Activated CD4-positive, CD25-positive, alpha-beta regulatory T cell treated with anti-CD3 and anti-CD28 coated beads, Interleukin-2, amount 50 U/mL, for 72 hours (primary cell): ENCODE measurements around the gene SLC5A10.
"Not testable (repeated sequence)": the region's sequence is repeated elsewhere in the genome, so short reads cannot be mapped to it uniquely, and the experiment has no call there.

Experiments used
- DNase-seq: peaks from one replicate; pipeline ENCODE4 v3.0.0; 2021

The SLC5A10 gene

DNA sequence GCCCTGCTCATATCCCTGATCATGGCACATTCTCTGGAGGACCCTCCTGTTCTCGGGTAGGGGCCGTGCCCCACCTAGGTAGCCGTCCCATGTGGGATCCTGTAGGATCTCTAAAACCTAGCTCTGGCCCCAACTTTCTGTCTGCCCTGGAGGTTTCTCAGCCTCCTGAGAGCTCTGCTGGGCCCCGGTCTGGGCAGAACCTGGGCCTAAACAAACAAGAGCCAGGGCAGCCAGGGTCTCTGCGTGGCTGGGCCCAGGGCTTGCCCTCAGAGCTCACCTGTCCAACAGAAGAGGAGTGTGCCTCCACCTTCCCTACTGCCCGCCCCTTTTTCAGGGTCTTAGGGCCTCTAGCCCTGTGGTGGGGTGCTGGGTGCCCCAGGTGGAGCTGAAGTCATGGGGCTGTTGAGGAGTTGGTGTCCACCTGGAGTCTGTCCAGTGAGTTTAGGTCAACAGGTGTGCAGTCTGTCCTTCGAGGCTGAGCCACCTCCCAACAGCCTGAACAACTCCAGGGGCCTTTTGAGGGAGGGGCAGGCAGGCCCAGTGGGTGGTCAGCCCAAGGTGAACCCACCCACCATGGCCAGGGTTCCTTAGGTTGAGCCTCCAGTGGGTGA, 69.2 kb downstream of the SLC5A10 start:
- DNase-seq, result not testable (repeated sequence)

DNA sequence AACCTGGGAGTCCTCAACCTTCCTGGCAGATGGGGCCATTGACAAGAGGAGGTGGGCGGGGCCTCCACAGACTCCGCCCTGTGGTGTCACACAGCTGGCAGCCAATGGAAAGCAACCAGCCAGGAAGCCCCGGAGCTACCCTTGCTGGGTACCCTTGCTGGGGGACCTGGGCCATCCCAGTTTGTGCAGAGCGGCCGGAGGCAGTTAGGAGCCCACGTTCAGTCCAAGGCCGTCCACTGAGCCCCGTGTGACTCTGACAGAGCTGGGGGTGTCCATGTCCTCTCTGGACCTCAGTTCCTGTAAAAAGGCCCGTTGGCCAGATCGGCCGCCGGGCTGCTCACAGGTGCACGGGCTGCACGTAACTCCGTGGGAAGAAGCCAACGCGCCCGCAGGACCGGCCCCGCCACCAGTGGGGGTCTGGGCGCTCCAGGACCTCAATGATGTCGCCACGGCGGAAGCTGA, 69.7 kb downstream of the SLC5A10 start:
- DNase-seq, result peak; percentile 70

DNA sequence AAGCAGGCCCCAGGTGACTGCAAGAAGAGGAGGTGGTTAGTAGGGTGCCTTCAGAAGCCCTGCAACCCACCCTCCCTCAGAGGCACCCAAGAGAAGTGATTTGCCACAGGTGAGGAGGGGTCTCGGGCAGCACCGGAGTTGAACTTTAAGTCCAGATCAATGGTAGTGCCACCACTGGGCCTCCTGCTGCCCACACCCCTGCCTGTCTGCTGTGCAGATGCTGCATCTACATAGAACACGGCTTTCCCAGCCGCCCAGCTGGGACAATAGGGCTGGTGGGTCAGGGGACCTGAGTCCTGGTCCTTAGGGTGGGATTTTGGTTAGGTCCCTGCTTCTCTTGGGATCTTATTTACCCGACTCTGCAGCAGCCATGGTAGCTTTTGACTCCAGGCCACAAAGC, 70.2 kb downstream of the SLC5A10 start:
- no peak for DNase-seq

DNA sequence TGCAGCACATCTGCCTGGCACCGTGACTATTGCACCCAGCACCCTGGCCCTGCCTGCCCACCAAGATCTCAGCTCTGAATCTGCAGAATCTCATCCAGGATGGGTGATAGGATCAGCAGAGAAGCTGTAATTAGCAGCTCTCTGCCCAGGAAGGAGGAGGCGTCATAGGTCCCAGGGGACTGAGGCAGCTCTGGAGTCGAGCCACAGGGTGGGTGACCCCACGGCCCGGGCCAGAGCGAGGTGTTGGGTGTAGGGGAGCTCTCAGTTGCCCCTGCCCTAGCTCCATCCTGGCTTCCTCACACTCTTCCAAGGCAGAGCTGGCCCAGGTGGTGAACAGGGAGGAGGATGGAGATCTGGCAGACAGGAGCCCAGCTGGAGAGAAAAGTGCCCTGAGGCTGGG, 70.8 kb downstream of the SLC5A10 start:
- no peak for DNase-seq

DNA sequence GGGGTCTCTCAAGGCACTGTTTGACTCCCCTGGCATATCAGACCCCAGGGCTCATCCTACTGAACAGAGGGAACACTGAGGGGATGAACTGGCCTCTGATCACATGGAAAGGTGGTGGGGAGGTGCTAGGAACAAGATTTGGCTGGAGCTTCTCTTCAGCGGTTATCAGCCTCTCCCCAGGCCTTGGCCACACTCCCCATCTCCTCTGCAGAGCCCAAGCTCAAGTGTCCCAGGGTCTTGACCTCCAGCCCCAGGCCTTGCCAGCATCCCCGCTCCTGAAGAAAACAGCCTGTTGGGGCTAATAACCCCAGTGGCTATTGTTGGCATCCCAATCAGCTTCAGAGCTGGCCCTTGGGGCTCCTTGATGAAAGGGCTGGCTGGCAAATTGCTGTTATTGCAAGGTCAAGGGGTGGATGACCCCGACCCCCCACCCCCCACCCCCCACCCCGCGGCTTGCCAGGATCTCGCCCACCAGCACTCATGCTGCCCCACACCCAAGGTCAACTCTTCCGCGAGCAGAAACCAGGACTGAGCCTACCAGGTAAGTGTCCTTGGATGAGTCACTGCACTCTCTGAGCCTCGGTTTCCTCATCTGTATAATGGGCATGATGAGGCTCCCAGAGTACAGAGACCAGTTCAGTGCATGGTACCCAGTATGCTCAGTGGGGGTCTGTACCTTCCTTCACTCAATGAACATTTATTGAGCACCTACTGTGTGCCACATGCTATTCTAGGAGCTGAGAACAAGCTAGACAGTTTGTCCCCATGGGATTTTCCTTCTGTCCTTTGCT, 71.4 kb downstream of the SLC5A10 start:
- peak; percentile 18 for DNase-seq

DNA sequence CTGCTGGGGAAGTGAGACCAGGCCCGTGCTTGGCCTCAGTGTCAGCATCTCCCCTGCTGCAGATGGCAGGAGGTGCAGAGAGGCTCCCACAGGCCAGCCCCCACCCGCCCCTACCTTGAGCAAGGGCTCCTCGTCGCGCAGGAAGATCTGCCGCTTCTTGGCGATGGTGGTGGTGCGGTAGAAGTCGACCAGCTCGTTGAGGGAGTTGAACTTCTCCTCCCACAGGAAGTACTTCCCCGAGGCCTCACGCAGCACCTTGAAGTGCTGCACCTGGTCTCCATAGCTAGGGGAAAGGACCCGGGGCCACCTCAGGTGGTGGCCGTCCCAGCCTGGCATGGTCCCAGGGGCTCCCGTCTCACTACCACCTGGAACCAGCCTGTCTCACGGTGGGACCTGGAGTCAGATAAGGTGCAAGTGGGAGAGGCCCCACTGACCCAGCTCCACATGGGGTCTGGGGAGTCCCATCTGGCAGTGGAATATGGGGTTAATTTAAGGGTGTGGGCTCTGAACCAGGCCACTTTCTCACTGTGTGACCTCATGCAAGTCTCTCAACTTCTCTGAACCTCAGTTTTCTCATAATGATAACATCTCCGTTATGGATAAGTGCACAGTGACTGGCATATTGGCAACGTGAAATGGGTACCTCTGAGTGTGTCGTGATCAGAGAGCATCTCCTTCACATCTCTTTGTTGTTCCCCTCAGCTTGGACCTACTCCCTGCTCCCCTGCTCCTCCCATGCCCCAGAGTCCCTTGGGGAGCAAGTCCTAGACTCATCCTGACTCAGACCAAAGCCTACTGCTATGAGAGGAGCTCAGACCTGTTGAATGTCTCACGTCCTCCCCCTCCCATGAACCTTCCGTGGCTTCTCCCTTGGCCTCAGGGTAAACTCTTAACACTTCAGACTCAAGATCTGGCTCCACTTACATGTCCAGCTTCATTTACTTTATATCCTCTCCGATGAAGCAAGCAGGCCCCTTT, 72.4 kb downstream of the SLC5A10 start:
- DNase-seq, result peak; percentile 29

DNA sequence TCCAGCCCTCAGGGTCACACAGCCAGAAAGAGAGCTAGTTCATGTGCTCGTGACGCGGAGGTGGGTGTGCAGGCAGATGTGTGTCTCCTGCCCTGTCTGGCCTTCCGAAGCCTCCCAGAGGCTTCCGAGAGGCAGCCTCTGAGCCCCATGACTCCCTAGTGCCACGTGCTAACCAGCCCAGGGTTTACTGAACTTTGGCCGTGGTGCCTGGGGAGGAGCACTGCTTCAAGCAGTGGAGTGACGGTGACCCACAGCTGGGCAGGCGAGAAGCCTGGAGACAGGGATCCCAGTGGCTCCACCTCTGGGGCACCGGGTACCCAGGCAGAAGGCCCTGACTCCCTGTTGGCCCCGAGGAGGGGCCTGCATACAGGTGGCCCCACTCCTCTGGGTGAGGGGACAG, 76.7 kb downstream of the SLC5A10 start:
- DNase-seq, result not testable (repeated sequence)

DNA sequence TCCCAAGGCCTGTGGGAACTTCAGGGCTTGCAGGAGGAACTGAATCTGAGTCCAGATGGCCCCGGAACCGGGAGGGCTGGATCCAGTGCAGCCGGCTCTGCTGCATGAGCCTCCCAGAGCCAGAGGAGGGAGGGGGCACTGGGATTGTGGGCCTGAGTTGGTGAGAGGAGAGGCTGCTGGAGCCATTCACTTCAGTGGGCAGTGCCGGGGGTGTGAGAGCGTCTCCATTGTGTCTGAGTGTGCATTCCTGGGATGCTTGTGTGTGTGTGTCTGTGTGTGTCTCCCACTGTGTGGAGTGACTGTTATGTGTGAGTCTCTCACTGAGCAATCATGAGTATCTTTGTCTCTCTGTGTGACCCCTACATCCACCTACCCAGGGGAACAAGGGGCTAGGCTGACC, 77.8 kb downstream of the SLC5A10 start:
- not testable (repeated sequence) for DNase-seq

DNA sequence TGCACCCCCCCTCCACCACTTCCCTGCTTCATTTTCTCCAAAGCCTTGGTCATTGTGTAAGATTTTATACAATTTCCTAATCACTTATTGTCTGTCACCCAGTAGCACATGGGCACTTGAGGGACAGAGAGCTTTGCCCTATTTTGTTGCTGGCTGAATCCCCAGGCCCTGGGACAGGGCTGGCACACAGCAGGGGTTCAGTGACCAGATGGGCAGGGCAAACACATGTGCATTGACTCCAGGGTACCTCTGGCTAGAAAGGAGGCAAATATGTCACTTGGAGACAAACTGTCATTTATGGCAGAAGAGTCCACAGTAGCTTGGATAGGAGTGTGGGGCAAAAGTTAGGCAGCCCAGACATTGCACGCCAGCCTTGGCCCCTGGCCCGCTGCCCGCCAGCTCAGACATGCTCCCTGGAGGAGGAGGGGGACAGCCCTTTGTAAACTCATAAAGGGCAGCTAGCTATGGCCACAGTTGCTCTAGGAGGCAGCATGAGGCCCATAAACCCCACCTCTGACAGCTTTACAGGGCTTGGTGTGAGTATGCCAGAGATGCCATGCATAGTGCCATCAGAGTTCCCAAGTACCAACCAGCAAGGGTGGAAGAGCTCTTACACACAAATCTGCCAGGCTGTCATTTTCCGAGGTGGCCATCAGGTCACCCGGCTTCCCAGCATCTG, 78.9 kb downstream of the SLC5A10 start:
- DNase-seq, result not testable (repeated sequence)

DNA sequence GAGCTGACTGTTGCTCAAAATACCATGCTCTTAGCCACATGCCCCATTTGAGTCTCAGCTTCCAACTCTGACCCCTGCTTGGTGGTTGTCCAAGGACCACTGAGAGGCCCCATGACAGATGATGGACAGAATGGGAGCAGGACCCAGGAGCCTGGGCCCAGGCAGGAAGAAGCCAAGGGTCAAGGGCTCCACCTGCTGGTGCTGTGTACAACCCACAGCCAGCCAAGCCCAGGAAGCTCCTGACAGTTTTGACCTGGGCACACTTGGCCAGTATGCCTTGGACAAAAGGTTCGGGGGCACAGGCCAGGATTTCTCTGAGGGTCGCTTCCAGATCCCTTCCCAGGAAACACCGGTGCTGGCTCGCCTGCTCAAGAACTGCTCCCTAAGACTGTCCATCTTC, 79.8 kb downstream of the SLC5A10 start:
- peak; percentile 44 for DNase-seq

DNA sequence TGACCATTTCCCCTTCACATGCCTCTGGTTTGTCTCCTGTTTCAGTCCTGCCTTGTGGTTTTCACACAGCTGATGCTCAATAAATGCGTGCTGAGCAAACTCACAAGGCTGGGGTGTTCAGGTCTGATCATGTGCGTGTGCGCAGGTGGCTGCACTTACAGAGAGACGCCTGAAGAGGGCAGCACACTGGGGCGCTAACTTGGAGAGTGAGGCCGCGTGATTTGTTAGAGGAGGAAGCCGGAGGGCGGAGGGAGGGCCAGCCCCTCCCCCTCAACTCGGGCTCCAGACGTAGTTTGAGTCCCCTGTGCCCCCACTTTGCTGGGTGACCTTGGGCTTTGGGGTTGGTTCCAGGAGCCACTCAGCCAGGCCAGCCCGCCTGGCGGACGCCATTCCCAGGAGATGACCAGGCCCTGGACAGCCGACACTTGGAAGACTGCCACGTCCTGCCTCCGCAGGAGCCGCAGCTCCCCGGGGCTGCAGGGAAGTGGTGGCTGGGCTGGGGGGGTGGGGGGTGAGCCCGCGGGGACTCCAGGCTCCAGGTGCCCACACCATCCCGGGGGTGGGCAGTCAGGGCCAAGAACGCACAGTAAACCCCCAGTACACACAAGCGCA, 80.5 kb downstream of the SLC5A10 start:
- DNase-seq, result not testable (repeated sequence)

DNA sequence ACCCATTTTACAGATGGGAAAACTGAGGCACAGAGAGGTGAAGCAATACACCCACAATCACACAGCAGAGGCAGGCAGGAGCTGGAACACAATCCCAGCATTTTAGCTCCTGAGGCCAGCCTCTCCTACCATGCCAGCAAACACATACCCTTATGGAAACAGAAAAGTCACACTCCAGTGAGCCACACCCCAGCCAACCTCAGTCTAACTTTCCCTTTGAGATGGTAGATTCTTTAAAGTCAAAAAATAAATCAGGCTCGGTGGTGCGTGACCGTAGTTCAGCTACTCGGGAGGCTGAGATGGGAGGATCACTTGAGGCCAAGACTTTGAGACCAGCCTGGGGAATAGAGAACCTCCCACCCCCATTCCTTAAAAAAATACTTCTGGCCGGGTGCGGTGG, 84.2 kb downstream of the SLC5A10 start:
- DNase-seq, result not testable (repeated sequence)

DNA sequence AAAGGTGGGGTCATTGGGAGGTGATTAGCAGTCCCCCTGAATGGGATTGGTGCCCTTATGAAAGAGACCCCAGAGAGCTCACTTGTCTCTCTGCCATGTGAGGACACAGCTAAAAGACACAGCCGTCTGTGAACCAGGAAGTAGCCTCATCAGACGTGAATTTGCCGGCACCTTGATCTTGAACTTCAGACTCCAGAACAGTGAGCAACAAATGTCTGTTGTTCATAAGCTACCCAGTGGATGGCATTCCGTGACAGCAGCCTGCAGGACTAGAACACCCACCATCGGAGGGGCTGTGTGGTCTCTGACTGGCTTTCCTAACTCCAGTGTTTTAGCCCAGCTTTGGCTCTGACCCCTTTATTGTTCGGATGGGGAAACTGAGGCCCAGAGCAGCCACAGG, 85.6 kb downstream of the SLC5A10 start:
- not testable (repeated sequence) for DNase-seq

DNA sequence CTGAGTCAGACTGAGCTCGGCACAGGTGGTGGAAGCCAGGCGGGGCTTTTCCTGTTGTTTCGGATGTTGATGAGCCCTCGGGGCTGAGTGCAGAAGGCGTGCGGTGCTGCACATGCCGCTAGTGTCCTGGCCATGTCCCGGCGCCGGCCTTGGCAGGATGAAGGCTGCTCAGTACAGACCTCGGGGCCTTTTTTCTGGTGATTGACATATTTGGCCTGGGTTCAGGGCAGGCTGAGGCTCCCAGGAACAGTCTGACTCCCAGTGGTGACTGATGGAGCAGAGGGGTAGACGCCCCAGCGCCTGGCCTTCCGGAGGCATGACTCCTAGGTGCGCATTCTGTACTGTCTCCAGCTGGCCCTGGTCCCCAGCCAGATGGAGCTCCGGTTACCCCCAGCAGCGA, 86.0 kb downstream of the SLC5A10 start:
- DNase-seq, result not testable (repeated sequence)

DNA sequence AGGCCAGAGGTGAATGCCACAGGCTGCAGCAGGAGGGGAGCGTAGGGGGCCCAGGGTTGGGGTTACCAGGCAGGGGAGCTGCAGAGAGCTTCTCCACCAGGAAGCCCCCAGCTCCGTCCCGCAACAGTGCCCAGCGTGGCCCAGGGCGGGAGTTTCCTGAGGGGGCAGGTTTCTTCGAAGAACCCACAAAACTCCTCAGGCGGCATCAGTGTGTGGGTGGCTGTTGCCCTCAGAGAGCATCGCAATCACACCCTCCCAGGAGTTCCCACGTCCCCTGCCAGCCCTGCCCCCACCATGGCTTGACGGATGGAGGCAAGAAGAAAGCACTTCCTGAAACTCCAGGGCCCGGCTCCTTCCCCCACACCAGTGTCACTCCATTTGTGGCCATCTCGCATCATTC, 86.8 kb downstream of the SLC5A10 start:
- not testable (repeated sequence) for DNase-seq

DNA sequence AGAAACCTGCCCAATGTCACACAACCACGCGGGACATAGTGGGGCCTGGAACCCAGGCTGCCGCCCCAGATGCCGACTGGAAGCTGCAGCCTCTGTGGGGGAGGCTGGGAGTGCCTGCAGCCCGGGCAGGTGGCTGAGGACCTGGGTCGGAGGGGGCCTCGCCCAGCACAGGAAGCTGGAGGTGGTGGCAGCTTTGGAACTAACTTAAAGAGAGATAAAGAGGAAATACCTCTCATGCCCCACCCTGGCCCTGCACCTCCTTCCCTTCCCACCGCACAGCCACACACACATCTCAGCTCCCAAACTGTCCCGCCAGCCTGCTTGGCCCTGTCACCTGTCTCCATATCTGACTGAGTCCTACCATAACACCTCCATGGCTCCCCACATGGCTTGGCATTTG, 88.4 kb downstream of the SLC5A10 start:
- not testable (repeated sequence) for DNase-seq

DNA sequence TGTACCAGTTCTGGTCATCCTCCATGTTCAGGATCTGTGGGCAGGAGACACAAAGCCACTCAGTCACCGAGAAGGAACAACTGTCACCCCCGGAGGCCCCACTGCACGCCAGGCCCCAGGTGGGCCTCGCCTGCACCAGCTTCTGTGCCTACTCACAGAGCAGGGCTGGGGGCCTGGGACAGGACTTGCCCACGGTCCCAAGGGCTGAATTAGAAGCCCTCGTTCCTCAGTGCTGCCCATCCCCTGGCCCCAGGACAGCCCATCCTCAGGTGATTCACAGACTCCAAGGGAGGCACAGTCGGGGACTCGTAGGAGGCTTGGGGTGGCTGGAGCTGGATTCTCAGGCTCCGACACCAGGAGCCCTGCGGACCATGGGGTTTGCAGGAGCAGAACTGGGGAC, 89.9 kb downstream of the SLC5A10 start:
- not testable (repeated sequence) for DNase-seq

DNA sequence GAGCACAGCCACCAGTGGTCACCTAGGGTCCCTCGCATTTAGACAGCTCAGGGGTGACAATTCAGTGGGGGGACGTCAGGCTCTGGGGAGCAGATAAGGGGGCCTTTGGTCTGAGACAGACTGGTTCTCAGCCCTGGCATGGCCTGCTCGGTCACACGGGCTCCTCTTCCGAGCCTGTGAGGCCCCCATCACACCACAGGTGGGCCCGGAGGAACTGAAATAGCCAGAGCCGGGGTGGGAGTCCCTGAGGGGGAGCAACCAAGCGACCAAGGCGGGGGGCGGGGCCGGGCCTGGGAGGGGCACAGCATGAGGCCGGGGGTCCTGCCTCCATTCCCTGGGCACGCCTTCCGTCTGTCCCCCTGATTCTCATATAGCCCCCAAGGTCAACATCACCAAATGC, 90.4 kb downstream of the SLC5A10 start:
- not testable (repeated sequence) for DNase-seq

DNA sequence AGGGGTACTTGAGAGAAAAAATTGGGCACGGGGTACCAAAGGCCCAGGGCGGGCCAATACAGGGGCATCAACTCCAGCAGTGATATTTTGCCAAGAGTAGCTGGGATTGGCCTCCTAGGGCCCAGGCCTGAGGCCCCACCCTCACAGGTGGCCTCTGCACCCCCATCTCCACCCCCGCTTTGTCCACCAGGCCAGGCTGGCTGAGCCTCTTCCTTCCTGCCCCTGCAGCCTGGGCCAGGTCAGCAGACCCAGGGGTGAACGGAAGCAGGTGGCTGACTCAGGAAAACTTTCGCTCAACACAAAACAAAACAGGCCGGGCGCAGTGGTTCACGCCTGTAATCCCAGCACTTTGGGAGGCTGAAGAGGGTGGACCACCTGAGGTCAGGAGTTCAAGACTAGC, 91.1 kb downstream of the SLC5A10 start:
- not testable (repeated sequence) for DNase-seq

DNA sequence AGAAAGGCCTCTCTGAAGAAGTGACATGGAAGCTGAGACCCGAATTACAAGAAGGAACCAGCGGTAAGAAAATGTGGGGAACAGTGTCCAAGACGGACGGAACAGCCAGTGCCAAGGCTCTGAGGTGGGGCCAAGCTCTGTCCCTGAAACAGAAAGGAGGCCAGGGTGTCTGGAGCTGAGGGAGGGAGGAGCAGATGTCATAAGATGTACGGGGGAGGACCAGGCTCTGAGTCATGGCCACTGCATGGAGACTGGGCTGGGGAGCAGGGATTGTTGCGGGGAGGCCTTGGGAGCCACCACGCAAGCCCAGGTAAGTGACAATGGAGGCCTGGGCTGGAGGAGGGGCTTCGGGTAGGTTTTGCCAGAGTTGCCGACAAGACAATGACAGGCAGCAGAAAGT, 92.7 kb downstream of the SLC5A10 start:
- not testable (repeated sequence) for DNase-seq

DNA sequence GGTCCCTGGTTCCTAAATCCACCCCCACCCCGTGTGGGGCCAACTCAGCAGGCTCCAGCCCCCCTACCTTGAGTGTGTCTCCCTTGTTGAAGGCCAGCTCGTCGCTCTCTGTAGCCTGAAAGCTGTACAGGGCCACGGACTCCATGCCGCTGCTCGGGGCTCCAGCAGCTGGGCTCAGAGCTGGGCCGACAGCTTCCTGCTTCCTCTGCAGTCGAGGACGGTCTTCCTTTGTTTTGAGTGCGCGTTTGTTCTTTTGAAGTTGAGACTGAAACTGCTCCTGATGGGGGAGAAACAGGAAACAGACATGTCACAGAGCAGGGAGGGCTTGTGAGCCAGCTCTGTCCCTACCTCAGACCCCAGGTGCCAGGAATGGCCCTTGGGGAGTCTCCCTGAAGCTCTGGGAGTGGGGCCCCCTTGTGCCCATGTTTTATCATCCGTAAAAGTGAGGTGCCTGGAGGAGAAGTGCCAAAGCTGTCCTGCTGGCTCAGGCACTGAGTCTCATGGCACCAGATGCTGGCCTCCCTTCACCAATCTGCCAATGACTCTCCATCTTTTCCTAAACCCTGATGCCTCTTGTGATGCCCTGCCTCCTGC, 94.9 kb downstream of the SLC5A10 start, which contains the start of gene GRAP:
TSS of gene GRAP (minus strand) at position 176 of the 594 bp plus-strand sequence. CDS start at position 145, 31 bp downstream.
- DNase-seq, result not testable (repeated sequence)
